ENCODE results near the gene DHX29.

Gene DHX29

DNA sequence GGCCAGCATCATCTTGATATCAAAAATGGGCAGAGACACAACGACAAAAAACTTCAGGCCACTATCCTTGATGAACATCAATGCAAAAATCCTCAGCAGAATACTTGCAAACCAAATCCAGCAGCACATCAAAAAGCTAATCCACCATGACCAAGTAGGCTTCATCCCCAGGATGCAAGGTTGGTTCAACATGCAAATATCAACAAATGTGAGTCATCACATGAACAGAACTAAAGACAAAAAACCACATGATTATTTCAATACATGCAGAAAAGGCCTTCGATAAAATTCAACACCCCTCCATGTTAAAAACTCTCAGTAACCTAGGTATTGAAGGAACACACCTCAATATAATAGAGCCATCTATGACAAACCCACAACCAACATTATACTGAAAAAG, 8.8 kb upstream of the DHX29 start:
- DNase-seq = no peak

DNA sequence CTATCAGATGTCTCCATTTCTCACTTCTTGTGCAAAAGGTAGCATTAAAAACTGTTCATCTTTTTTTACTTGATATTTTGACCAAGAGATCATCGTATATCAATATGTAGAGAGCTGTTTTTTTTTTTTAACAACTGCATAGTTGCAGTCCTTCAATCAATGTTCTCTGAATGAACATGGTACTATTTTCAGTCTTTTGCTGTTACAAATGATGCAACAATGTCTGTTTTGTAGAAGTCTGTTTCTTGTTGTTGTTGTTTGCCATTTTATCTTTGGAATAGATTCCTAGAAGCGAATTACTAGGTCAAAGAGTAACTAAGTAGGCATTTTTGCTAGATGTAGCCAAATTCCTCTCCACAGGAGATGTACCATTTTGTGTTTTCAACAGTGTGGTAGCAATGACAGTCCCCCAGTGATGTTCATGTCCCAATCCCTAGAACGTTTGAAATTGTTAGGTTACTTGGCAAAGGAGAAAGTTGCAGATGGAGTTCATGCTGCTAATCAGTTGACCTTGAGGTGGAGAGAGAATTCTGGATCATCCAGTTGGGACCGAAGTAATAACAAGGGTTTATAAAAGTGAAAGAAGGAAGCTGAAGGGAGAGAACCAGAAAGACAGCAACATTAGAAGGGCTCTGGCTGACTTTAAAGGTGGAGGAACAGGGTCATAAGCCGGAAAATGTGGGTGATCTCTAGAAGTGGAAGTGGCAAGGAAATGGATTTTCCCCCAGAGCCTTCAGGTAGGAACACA, 6.5 kb upstream of the DHX29 start:
- no peak for DNase-seq

- peak; percentile 4 to 30 for DNase-seq
These were observed 851 bp upstream of the DHX29 start for GRCh38 chr5:55308254-55308836.

- no peak for DNase-seq
These were observed 682 bp downstream of the DHX29 start for GRCh38 chr5:55306641-55307382.

DNA sequence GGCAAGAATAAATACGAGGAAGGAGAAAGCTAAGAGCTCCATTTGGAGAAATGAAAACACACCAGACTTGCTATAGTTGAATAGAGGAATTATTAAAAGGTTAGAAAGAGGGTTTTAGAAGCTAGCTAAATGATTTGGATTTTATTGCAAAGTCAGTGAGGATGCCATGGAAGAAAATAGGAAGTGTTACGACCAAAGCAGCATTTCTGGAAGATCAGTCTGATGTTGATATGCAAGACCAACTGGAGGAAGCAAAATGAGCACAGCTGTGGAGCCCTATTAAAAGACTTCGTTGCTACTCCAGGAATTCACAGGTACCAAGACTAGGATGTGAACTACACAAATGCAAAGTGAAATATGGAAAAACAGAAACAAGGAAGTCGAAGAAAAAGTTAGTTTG, 2.1 kb downstream of the DHX29 start:
- no peak for DNase-seq

GRCh38 chr5:55304584-55304983, 2.9 kb downstream of the DHX29 start:
- DNase-seq = no peak

DNA sequence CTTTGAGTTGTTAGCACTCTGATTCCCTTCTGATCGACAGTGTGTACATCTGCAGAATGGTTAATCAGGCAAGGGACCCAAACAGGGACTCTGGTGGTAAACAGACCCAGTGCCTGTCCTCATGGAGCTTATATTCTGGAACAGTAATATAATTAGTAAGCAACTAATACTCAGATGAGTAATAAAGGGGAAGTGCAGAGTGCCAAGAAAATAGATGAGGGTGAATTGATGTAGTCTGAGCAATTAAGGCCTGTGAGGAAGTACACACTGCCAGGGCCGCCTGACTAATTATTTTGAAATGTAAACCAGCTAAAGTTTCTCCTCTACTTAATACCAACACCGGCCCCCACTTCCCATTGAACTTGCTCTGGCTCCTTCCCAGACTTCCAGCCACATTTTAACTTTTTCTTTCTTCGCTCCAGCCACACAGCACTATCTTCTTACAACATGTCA, 4.2 kb downstream of the DHX29 start:
- DNase-seq = no peak

DNA sequence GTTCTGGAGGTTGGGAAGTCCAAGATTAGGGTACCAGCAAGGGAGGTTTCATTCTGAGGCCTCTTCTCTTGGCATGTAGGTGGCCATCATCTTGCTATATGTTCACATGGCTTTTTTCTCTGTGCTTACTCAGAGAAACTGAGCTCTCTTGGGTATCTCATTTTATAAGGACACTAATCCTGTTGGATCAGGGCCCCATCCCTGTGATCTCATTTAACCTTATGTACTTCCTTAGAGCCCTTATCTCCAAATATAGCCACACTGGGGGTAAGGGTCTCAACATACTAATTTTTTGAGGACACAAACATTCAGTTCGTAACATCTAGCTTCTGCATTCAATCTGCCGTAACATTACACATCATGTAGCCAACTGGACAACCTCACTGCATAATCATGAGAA, 6.6 kb downstream of the DHX29 start:
- no peak for DNase-seq

GRCh38 chr5:55294935-55295334, 12.6 kb downstream of the DHX29 start:
- no peak for DNase-seq

DNA sequence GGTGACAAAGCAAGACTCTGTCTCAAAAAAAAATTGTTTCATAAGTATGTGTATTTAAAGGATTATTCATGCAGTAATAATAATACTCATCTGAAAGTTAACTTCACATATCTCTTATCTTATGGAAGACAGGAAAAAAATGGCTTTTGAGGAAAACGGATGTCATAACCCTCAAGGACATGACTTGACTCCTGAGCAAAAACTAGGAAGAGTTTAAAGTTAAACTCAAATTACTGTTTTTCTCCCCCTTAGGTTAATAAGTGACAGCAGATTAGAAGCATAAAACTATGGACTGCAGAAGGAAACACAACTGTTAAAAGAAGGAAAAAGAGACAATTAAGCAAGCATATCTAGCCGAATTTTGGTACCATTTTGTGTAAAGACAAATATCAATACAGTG, 16.5 kb downstream of the DHX29 start:
- no peak for DNase-seq

GRCh38 chr5:55289808-55290207, 17.7 kb downstream of the DHX29 start:
- DNase-seq = no peak

DNA sequence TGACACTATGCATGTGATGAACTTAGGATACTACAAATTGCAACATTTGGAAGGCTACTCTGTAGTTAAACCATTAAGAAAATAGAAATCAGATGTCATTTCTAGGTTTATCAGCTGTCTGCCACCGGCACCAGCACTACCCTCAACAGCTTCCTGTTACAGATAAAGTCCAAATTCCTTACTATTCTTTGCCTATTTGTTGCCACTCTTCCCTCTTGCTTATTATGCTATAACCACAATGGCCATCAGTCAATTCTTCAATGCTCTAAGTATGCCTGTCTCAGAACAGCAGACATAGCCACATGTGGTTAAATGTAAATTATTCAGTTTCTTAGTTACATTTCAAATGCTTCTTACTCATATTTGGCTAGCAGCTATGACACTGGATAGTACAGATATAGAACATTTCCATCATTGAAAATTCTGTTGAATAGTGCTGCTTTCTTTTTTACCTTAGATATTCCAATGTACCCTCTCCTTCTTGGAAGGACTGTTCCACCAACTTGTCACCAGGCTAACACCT, 21.0 kb downstream of the DHX29 start:
- no peak for DNase-seq

DNA sequence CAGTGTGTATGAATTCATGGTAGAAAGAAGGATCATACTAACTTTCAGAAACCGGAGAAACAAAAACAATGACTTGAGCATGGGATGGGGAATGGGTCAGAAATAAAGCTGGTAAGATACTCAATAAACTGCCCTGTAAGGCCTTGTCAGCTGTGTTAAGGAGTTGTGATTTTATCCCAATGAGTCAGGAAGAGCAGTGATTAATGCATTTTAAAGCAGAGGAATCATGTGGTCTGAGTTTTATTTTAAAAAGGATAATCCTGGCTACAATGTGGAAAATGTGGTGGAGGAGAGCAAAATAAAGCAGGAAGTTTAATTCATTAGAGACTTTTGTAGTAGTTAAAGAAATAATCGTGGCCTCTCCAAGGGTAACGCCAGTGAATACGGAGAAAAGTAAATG, 28.7 kb downstream of the DHX29 start:
- DNase-seq = no peak

- DNase-seq = no peak
These were observed 30.7 kb downstream of the DHX29 start for GRCh38 chr5:55276771-55277170.

GRCh38 chr5:55258339-55258738, 49.2 kb downstream of the DHX29 start:
- no peak for DNase-seq

- no peak for DNase-seq
These were observed 52.7 kb downstream of the DHX29 start for GRCh38 chr5:55254802-55255201.

GRCh38 chr5:55250064-55250463, 57.4 kb downstream of the DHX29 start:
- DNase-seq = no peak

DNA sequence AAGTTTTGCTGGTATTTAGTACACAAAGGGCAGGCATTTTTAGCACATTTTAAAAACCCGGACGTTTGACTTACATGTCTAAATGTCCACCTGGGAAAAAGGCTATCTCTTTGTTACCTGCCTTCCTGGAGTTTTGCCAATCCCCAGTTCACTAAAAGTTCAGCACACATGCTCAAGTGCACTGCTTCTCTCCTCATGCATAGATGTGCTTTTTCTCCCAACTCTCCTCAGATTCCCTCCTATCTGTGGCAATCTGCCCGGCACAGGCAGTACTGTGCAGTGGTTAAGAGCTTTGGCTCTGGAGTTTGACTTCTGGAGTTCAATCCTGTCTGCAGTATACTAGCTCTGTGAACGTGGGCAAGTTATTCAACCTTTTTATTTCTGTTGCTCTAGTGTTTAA, 65.7 kb downstream of the DHX29 start:
- no peak for DNase-seq

DNA sequence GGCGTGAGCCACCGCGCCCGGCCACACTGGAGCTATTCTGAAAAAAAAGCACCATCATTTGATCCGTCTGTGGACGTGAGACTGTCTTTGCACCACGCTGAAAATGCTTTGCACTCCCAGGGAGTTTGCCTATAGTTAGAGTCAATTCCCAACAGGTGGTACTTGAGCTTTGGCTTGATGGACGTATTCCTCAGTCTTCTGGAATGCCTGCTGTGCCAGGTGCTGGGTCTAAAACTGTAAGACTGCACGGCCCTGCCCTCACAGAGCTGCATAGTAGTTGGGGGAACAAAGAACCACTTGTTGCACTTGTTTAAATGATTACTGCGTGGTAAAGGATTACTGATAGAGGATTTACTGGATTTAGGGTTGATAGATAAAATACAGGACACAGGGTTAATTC, 70.7 kb downstream of the DHX29 start:
- DNase-seq = peak; percentile 9 to 14

DNA sequence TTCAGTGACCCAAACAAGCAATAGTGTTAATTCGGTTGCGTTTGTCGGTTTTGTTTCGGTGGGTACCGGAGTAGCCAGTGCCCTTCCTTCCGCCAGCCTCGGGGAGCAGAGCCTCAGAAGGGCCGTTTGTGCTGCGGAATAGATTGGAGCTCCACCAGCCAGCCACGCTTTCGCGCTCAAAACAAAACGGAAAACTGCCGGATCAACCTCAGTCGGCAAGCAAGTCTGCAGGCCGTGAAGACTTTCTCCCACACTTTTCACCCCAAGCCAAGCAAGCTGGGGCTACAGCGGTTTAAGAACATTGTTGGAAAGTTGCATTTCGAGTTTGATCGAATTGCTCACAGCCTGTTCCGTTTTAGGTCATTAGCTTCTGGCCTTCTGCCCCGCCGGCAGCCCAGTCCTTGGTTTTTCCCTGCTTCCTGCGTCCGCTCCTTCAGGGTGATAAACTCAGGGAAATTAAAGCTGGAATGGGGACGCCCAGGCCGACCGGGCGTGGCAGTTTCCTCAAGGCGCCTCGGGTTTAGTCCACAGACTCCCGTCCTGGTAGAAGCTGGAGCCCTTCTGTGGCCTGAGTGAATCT, 73.3 kb downstream of the DHX29 start:
- DNase-seq = peak in 1 of 2 experiments; percentile 45

- DNase-seq = peak; percentile 69 to 75
These were observed 74.2 kb downstream of the DHX29 start, which contains the start of gene CCNO for GRCh38 chr5:55232985-55233928. Gene CCNO, minus strand, starts transcription at chr5:55233608. Its CDS starts 85 bp downstream, at chr5:55233523.
